Activated T-cell treated with anti-CD3 and anti-CD28 coated beads for 4 hours (primary cell): Measurements from ENCODE around the gene PKN3.

Source experiments
- DNase-seq: peaks from one replicate; pipeline ENCODE4 v3.0.0-alpha.2; 2020

The PKN3 gene

GRCh38 chr9:128750926-128751595 lies 48.8 kb downstream of the PKN3 start:
- no peak for DNase-seq

- no peak for DNase-seq
Observed at GRCh38 chr9:128753627-128754026, 51.3 kb downstream of the PKN3 start.

- DNase-seq, result no peak
Observed at GRCh38 chr9:128757602-128758001, 55.3 kb downstream of the PKN3 start.

- no peak for DNase-seq
Observed at GRCh38 chr9:128762671-128763449, 60.6 kb downstream of the PKN3 start.

- no peak for DNase-seq
Observed at GRCh38 chr9:128764361-128764760, 62.1 kb downstream of the PKN3 start.

GRCh38 chr9:128765499-128765898 lies 63.2 kb downstream of the PKN3 start:
- no peak for DNase-seq

- DNase-seq, result no peak
Observed at GRCh38 chr9:128768606-128769005, 66.3 kb downstream of the PKN3 start.
